Left lung (tissue), 10 donors: ENCODE results near the gene RNF115. TPM values are rescaled to one million over a fixed set of nuclear protein-coding genes. Genes with fewer than 3 reads are reported as not detected.
"Not testable (repeated sequence)": the region's sequence is repeated elsewhere in the genome, so short reads cannot be mapped to it uniquely, and the experiment has no call there.

Source experiments
- ATAC-seq: fragments of 200-7000 bp; cut with Tn5 transposase; one replicate; pipeline ENCODE4 v1.9.1; 2020; ENCODE audit warnings: moderate library complexity
- DNase-seq, 4 donors: peaks; one replicate each; pipeline ENCODE4 v3.0.0-alpha.2; 2013 to 2020
- H3K27ac ChIP-seq, 2 donors: fragments of 200-600 bp; sonication (generic) in 1 of 2; one replicate each; pipeline versions ENCODE4 v1.5.0 to v1.8.0; 2020 to 2021
- H3K27me3 ChIP-seq, 2 donors: fragments of 200-600 bp; sonication (generic) in 1 of 2; one replicate each; pipeline versions ENCODE4 v1.5.0 to v1.8.0; 2020 to 2021
- H3K36me3 ChIP-seq, 2 donors: fragments of 200-600 bp; sonication (generic) in 1 of 2; one replicate each; pipeline versions ENCODE4 v1.5.0 to v1.8.0; 2020 to 2021
- H3K4me1 ChIP-seq, 2 donors: fragments of 200-600 bp; one replicate each; pipeline ENCODE4 v1.8.0; 2021
- H3K4me3 ChIP-seq, 2 donors: fragments of 200-600 bp; sonication (generic) in 1 of 2; one replicate each; pipeline versions ENCODE4 v1.5.0 to v1.8.0; 2020 to 2021; ENCODE audit warnings: mild to moderate bottlenecking in 1 of 2
- H3K9me3 ChIP-seq, 2 donors: fragments of 200-600 bp; sonication (generic) in 1 of 2; one replicate each; pipeline versions ENCODE4 v1.5.0 to v1.8.0; 2020 to 2021
- CTCF ChIP-seq, 2 donors: fragments of 200-600 bp; sonication (generic) in 1 of 2; IDR thresholded peaks; one replicate each; pipeline versions ENCODE4 v1.5.0 to v1.8.0; 2021; ENCODE audit warnings: antibody characterized with exemption in 2 of 2
- intact Hi-C, 2 donors: fragments of 100-400 bp; cut with DNase I; formaldehyde crosslinking; loops; one replicate each; pipeline versions ENCODE4 v1.11.2 to v1.14.2; 2022
- polyA plus RNA-seq, 6 donors: library from polyadenylated mRNA; unstranded; fragments of 120-200 nt; gene quantifications; one replicate each; pipeline ENCODE4 v1.2.1, GENCODE V29; 2013; ENCODE audit not compliant: insufficient read length in 6 of 6
- total RNA-seq, 2 donors: library from RNA; stranded (reverse); fragmentation: NEBNext Ultra II Directional; extraction: Animal tissue kit (Norgen Biotek cat#: 25700); gene quantifications; one replicate each; pipeline ENCODE4 v1.2.1, GENCODE V29; 2021
- donor health status: DM: no; HTN: yes; CAD: no.
- donor health status: DM: no; HTN: no; CAD: no.

The RNF115 gene
- total and polyA plus RNA-seq, 8 donors: 11.8 to 20.4 (median 18.1) TPM

- intact Hi-C loops: no loop called here
Observed at GRCh38 chr1:145720878-145721671, 102.8 kb downstream of the RNF115 start.

GRCh38 chr1:145720556-145720877, 103.4 kb downstream of the RNF115 start:
- TF ChIP-seq CTCF (IDR thresholded peaks at IDR 0.05): no peak
- ATAC-seq: peak; percentile 22
- no peak for DNase-seq
- intact Hi-C loops: no loop called here
- Histone ChIP-seq H3K27me3 (peaks cover 0 to 31% of the 10 kb centered on the region in 2 donors), H3K36me3 (no peaks in the 10 kb centered on the region), H3K27ac (no peak overlapping the region), H3K4me1 (peaks cover 3 to 12% of the 10 kb centered on the region in 2 donors), H3K4me3 (no peak overlapping the region), H3K9me3 (no peaks in the 10 kb centered on the region)

More at GRCh38 chr1:145720878-145721671, 102.8 kb downstream of the RNF115 start:
- peak; percentile 39 to 94 (median 63) for DNase-seq
- TF ChIP-seq CTCF (IDR thresholded peaks at IDR 0.05): peak; percentile 88 to 96
- H3K9me3 ChIP-seq: no peaks in the 10 kb centered on the region
- peaks cover 0 to 31% of the 10 kb centered on the region in 2 donors for H3K27me3 ChIP-seq
- no peak overlapping the region for H3K27ac ChIP-seq
- H3K4me1 ChIP-seq: peaks cover 3 to 12% of the 10 kb centered on the region in 2 donors
- peak; percentile 99 for ATAC-seq
- no peaks in the 10 kb centered on the region for H3K36me3 ChIP-seq
- H3K4me3 ChIP-seq: no peak overlapping the region

GRCh38 chr1:145719230-145720079, 104.4 kb downstream of the RNF115 start, which contains the start of gene CD160:
TSS of gene CD160 (plus strand) at chr1:145719499. CDS start at chr1:145728328, 8,829 bp downstream.
- peaks cover 3 to 12% of the 10 kb centered on the region in 2 donors for H3K4me1 ChIP-seq
- DNase-seq (no peak), ATAC-seq (no peak)
- H3K9me3 ChIP-seq: no peaks in the 10 kb centered on the region
- no peak for TF ChIP-seq CTCF (IDR thresholded peaks at IDR 0.05)
- H3K27ac ChIP-seq: no peak within 1 kb of the TSS
- no peaks in the 10 kb centered on the region for H3K36me3 ChIP-seq
- H3K27me3 ChIP-seq: peaks cover 0 to 31% of the 10 kb centered on the region in 2 donors
- intact Hi-C loops: no loop called here
- H3K4me3 ChIP-seq: no peak within 1 kb of the TSS

GRCh38 chr1:145718465-145718864, 105.4 kb downstream of the RNF115 start:
- H3K36me3 ChIP-seq, DNase-seq, ATAC-seq, H3K4me3 ChIP-seq, H3K27ac ChIP-seq, intact Hi-C loops, H3K9me3 ChIP-seq: not testable (repeated sequence)
- Histone ChIP-seq H3K27me3 (peaks cover 0 to 31% of the 10 kb centered on the region in 2 donors), H3K4me1 (peaks cover 3 to 12% of the 10 kb centered on the region in 2 donors)

- H3K4me1 ChIP-seq: peaks cover 3 to 12% of the 10 kb centered on the region in 2 donors
- H3K4me3 ChIP-seq: no peak overlapping the region
- DNase-seq: no peak
Observed at GRCh38 chr1:145717833-145718232, 106.1 kb downstream of the RNF115 start.

More at GRCh38 chr1:145717833-145718232, 106.1 kb downstream of the RNF115 start:
- ATAC-seq: no peak
- intact Hi-C loops: no loop called here
- TF ChIP-seq CTCF (IDR thresholded peaks at IDR 0.05): no peak
- peaks cover 0 to 31% of the 10 kb centered on the region in 2 donors for H3K27me3 ChIP-seq
- H3K27ac ChIP-seq: no peak overlapping the region
- no peaks in the 10 kb centered on the region for H3K9me3 ChIP-seq
- no peaks in the 10 kb centered on the region for H3K36me3 ChIP-seq
